ENCODE measurements around the gene RADX. TPM values are rescaled to one million over a fixed set of nuclear protein-coding genes. Genes with fewer than 3 reads are reported as not detected.

The RADX gene
- total and polyA plus RNA-seq, 2 donors (not counting 3 experiments of a cell fraction or from before 2014, with no cell fraction given) = 0.12 TPM; not detected in 1

- Histone ChIP-seq H3K9me1 (replicated peaks; ENCODE audit: control insufficient read depth, extremely low read depth, insufficient read depth, low read length) (no peaks in the 10 kb centered on the region), H3K27ac (ENCODE audit: insufficient read depth, low read depth, low read length) (no peak overlapping the region), H3K9me3 (replicated peaks; ENCODE audit: control insufficient read depth, insufficient read depth, low read length) (no peaks in the 10 kb centered on the region), H3K79me2 (ENCODE audit: control insufficient read depth, insufficient read depth, low read length) (no peaks in the 10 kb centered on the region), H3K27me3 (ENCODE audit: control insufficient read depth in 2 of 2, insufficient read depth in 2 of 2, low read length in 2 of 2) (no peaks in the 10 kb centered on the region), H3K36me3 (ENCODE audit: control insufficient read depth in 2 of 2, extremely low read depth in 1 of 2, insufficient read depth in 2 of 2, low read length in 2 of 2) (no peaks in the 10 kb centered on the region), H3K4me3 (replicated peaks in 1 of 3; ENCODE audit: insufficient read depth in 1 of 3, low read depth in 1 of 3, low read length in 3 of 3) (no peak overlapping the region), H4K20me1 (replicated peaks; ENCODE audit: control insufficient read depth, extremely low read depth, insufficient read depth, low read length) (no peaks in the 10 kb centered on the region), H3K9ac (replicated peaks; ENCODE audit: extremely low read depth, insufficient read depth, low read length) (no peak overlapping the region), H2AFZ (ENCODE audit: low read depth, low read length) (no peak overlapping the region), H3K4me2 (ENCODE audit: insufficient read depth, low read length) (no peak overlapping the region), H3K4me1 (ENCODE audit: control insufficient read depth, extremely low read depth, insufficient read depth, low read length) (no peaks in the 10 kb centered on the region)
- BruUV-seq (replicated peaks) = no TSS peak
- intact Hi-C loops (cut with micrococcal nuclease) (no loop called here), dilution Hi-C loops (cut with MboI; ENCODE audit: extremely low pct_ligation_motif_present, low sequenced_read_pairs) (no loop called here)
- POLR2A ChIA-PET = no interaction called here
- CTCF ChIA-PET = no interaction called here
- no peak for FAIRE-seq
- TF ChIP-seq FOS (IDR thresholded peaks at IDR 0.05; ENCODE audit: borderline replicate concordance, insufficient read depth, low read length) (no peak), POLR2A (IDR thresholded peaks at IDR 0.05; ENCODE audit: low read depth, low read length) (no peak), CTCF (IDR thresholded peaks at IDR 0.05; ENCODE audit: extremely low read depth in 1 of 2, insufficient read depth in 1 of 2, low read depth in 1 of 2, low read length in 2 of 2) (no peak), MYC (IDR thresholded peaks at IDR 0.05; ENCODE audit: low read depth, low read length) (no peak), EZH2 (IDR thresholded peaks at IDR 0.05; ENCODE audit: borderline replicate concordance, low read depth, low read length, severe bottlenecking) (no peak), JUN (IDR thresholded peaks at IDR 0.05; ENCODE audit: borderline replicate concordance, insufficient read depth, insufficient read length, low read depth) (no peak), MAX (IDR thresholded peaks at IDR 0.05; ENCODE audit: insufficient read depth, insufficient read length) (no peak), POLR2AphosphoS5 (IDR thresholded peaks at IDR 0.05; ENCODE audit: insufficient read depth, low read depth, low read length) (no peak), GATA2 (IDR thresholded peaks at IDR 0.05; ENCODE audit: insufficient read depth, insufficient read length, low read depth, low read length) (no peak)
- DNase-seq (ENCODE audit: low read depth, low spot score) = no peak
Measured at GRCh38 chrX:106680716-106681115, 68.9 kb downstream of the RADX start.

All from endothelial cell of umbilical vein (primary cell).